GM23248 (cell line): Measurements from ENCODE around the gene ZNF621.

Experiments
- EZH2 ChIP-seq: fragments of 200-600 bp; sonication (generic); IDR thresholded peaks from 2 replicates; pipeline ENCODE4 v1.6.1; 2018; ENCODE audit warnings: antibody characterized with exemption, mild to moderate bottlenecking; ENCODE audit not compliant: insufficient read depth, poor library complexity, severe bottlenecking
- EZH2phosphoT487 ChIP-seq: fragments of 200-600 bp; sonication (generic); IDR thresholded peaks from 2 replicates; pipeline ENCODE4 v1.6.1; 2018; ENCODE audit warnings: antibody characterized with exemption, moderate library complexity, mild to moderate bottlenecking, low read depth; ENCODE audit not compliant: insufficient read depth

DNA sequence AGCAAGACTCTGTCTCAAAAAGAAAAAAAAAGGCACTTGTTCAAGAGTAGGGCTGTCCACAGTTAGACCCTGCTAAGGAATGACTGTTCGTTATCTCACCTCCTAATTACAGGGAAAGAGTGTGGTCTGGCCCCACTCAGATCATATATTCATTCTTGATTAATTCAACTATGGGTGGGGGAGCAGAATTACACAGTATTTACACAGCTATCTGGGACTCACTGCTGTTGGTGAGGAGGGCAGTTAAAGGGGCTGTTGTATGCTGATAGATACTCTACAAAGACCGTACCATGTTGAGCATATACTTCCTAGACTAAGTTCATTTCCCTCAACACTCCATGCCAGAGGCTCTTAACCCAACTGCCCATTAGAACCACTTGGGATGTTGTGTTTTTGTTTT lies 22.7 kb upstream of the ZNF621 start:
- TF ChIP-seq EZH2phosphoT487 (no peak), EZH2 (no peak)
